IMR-90 (cell line): Measurements from ENCODE around the gene GPER1.

ENCODE experiments used
- CEBPB ChIP-seq: IDR thresholded peaks from 2 replicates; pipeline ENCODE4 v1.6.1; 2012; ENCODE audit warnings: low read depth, low read length, improper control_type of control experiment
- FOS ChIP-seq: fragments of 150-350 bp; IDR thresholded peaks from 2 replicates; pipeline ENCODE4 v1.6.1; 2016; ENCODE audit warnings: low read depth, low read length
- MAFK ChIP-seq: IDR thresholded peaks from 2 replicates; pipeline ENCODE4 v1.6.1; 2012; ENCODE audit warnings: low read depth, low read length, improper control_type of control experiment
- POLR2A ChIP-seq: IDR thresholded peaks from 2 replicates; pipeline ENCODE4 v1.6.1; 2012; ENCODE audit warnings: mild to moderate bottlenecking, low read depth, low read length
- RCOR1 ChIP-seq: IDR thresholded peaks from 2 replicates; pipeline ENCODE4 v1.6.1; 2012; ENCODE audit warnings: mild to moderate bottlenecking, low read length, improper control_type of control experiment; ENCODE audit not compliant: insufficient replicate concordance
- RFX5 ChIP-seq: IDR thresholded peaks from 2 replicates; pipeline ENCODE4 v1.8.0; 2012; ENCODE audit warnings: low read depth, mild to moderate bottlenecking, low read length, moderate library complexity
- TF ChIP-seq, protein P1 (sequence below): conservative IDR thresholded peaks from 2 replicates; pipeline ENCODE4 v1.5.1; 2012; ENCODE audit warnings: mild to moderate bottlenecking, low read depth, low read length, improper control_type of control experiment
- TF ChIP-seq, protein P2 (sequence below): fragments of 150-350 bp; IDR thresholded peaks from 2 replicates; pipeline ENCODE4 v1.6.1; 2017; ENCODE audit warnings: mild to moderate bottlenecking, antibody characterized with exemption, low read length, low read depth
- TF ChIP-seq, protein P3 (sequence below): fragments of 150-350 bp; IDR thresholded peaks from 2 replicates; pipeline ENCODE4 v1.6.1; 2016; ENCODE audit warnings: low read depth, mild to moderate bottlenecking, low read length, moderate library complexity, borderline replicate concordance

DNA sequence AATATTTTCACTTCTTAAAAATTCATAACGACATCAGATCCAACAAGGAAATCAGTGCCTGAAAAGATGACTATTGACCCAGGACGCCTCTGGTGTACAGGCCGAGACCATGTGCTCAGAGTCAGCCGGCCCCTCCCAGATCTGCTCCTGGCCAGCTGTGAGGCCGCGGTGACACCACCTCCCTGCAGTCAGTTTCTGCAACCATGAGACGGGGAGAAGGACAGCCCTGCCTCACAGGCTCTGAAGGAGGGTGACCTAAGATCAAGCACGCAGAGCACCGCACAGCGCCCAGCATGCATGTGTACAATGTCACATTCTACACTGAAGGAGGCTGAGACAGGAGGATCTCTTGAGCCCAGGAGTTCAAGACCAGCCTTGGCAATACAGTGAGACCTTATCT is 2.6 kb upstream of the GPER1 start:
- TF ChIP-seq POLR2A = no peak
- TF ChIP-seq, protein P1, sequence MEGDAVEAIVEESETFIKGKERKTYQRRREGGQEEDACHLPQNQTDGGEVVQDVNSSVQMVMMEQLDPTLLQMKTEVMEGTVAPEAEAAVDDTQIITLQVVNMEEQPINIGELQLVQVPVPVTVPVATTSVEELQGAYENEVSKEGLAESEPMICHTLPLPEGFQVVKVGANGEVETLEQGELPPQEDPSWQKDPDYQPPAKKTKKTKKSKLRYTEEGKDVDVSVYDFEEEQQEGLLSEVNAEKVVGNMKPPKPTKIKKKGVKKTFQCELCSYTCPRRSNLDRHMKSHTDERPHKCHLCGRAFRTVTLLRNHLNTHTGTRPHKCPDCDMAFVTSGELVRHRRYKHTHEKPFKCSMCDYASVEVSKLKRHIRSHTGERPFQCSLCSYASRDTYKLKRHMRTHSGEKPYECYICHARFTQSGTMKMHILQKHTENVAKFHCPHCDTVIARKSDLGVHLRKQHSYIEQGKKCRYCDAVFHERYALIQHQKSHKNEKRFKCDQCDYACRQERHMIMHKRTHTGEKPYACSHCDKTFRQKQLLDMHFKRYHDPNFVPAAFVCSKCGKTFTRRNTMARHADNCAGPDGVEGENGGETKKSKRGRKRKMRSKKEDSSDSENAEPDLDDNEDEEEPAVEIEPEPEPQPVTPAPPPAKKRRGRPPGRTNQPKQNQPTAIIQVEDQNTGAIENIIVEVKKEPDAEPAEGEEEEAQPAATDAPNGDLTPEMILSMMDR = no peak
- TF ChIP-seq, protein P2, sequence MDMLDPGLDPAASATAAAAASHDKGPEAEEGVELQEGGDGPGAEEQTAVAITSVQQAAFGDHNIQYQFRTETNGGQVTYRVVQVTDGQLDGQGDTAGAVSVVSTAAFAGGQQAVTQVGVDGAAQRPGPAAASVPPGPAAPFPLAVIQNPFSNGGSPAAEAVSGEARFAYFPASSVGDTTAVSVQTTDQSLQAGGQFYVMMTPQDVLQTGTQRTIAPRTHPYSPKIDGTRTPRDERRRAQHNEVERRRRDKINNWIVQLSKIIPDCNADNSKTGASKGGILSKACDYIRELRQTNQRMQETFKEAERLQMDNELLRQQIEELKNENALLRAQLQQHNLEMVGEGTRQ = no peak
- no peak for TF ChIP-seq FOS
- TF ChIP-seq CEBPB = no peak
- TF ChIP-seq, protein P3, sequence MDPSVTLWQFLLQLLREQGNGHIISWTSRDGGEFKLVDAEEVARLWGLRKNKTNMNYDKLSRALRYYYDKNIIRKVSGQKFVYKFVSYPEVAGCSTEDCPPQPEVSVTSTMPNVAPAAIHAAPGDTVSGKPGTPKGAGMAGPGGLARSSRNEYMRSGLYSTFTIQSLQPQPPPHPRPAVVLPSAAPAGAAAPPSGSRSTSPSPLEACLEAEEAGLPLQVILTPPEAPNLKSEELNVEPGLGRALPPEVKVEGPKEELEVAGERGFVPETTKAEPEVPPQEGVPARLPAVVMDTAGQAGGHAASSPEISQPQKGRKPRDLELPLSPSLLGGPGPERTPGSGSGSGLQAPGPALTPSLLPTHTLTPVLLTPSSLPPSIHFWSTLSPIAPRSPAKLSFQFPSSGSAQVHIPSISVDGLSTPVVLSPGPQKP = no peak
- TF ChIP-seq RCOR1 = no peak
- no peak for TF ChIP-seq RFX5
- TF ChIP-seq MAFK = no peak
